Endometrial microvascular endothelial cells (primary cell): ENCODE measurements around the gene SGSH. TPM values are rescaled to one million over a fixed set of nuclear protein-coding genes. Genes with fewer than 3 reads are reported as not detected.
"Not testable (repeated sequence)": the region's sequence is repeated elsewhere in the genome, so short reads cannot be mapped to it uniquely, and the experiment has no call there.

ENCODE experiments used
- in situ Hi-C: cut with HindIII; loops from 2 replicates; pipeline ENCODE4 v1.10.0; 2017; ENCODE audit warnings: low sequenced_read_pairs, low pct_unique_long_range_greater_than_20kb; ENCODE audit errors: inconsistent ontology term
- total RNA-seq: library from RNA; depleted of rRNA; stranded (reverse); fragments of >200 nt; gene quantifications from one replicate; pipeline ENCODE4 v1.2.3, GENCODE V29; 2015; ENCODE audit errors: inconsistent ontology term

Gene SGSH
- total RNA-seq, 1 donor from 2014 or later, result 60.3 TPM

GRCh38 chr17:80254396-80255251 is 34.5 kb upstream of the SGSH start:
- in situ Hi-C loops, result no loop called here

DNA sequence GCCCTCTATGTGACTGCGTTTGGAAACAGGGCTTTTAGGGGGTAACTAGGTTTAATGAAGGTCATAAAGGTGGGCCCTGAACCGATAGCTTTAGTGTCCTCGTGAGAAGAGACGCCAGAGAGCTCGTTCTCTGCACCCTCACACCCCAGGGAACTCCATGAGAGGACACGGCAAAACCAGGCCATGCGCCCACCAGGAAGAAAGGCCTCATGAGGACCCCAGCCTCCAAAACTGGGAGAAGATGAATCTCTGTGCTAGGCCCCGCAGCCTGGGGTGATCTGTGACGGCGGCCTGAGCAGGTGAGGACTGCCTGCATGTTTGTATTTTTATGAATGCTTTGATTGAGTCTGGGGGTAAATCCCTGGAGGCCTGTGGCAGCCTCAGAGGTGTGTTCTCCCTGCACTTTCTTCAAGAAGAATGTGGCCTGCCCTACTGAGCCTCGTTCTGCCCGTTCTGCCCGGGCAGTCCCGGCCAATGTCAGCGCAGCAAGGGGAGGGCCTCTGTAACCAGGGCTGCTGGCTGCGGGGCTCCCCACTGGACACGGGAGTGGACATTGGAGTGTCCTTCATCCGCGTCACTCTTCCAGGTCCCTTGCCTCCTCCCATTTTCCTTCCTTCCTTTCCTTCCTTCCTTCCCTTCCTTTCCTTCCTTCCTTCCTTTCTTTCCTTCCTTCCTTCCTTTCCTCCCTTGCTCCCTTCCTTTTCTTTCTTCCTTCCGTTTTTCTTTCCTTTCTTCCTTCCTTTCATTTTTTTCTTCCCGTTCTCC is 33.7 kb upstream of the SGSH start:
- in situ Hi-C loops, result no loop called here

GRCh38 chr17:80252871-80253270 is 32.7 kb upstream of the SGSH start:
- in situ Hi-C loops, result no loop called here

- in situ Hi-C loops, result no loop called here
Observed at GRCh38 chr17:80251966-80252365, 31.8 kb upstream of the SGSH start.

DNA sequence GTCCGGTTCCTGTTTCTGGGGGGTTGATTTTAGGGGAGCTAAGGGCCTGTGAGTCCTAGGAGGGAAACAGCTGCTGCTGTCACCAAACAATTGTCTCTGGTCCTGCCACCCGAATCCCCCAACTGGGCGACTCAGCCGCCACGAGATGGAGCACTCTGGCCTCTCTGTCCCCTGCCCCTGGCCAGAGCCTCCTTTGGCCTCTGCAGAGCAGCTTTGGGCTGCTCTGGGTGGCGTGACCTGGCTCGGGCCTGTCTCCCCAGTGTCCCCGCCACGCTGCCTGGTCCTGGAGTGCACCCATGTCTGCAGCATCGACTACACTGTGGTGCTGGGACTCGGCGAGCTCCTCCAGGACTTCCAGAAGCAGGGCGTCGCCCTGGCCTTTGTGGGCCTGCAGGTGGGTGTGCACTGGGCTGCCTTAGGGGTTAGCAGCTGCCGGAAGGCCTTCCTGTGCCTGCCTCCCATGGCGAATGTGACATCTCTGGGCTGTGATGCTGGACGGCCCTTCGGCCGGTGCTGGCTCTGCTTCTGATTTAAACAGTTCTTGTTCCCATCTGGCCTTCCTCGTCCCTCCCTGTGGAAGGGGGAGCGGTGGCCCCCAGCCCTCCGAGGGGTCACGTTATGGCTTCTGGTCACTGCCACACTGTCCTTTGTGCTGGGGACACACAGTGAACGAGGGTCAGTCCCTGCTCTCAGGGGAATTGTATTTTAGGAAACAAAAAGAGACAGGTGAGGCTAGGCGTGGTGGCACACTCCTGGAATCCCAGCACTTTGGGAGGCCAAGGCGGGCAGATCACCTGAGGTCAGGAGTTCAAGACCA is 29.0 kb upstream of the SGSH start:
- in situ Hi-C loops, result no loop called here

GRCh38 chr17:80248001-80248893 is 28.1 kb upstream of the SGSH start:
- in situ Hi-C loops, result no loop called here

DNA sequence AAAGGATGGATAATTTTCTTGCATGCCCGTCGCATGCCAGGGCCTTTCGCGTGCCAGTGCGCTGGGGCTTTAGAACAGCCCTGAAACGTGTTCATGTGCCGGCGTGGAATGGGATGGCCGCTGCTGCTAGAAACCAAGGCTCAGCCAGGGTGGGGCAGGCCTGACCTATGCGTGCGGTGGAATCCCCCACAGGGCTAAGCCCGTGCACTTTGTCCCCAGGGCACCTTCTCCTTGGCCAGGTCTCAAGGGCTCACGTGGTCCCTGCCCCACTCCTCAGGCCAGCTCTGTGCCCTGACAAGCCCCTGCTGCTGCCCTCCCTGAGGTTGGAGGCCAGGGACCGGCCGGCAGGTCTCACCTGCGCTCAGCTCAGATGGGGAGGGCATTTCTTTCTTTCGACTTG is 27.4 kb upstream of the SGSH start:
- in situ Hi-C loops, result no loop called here

DNA sequence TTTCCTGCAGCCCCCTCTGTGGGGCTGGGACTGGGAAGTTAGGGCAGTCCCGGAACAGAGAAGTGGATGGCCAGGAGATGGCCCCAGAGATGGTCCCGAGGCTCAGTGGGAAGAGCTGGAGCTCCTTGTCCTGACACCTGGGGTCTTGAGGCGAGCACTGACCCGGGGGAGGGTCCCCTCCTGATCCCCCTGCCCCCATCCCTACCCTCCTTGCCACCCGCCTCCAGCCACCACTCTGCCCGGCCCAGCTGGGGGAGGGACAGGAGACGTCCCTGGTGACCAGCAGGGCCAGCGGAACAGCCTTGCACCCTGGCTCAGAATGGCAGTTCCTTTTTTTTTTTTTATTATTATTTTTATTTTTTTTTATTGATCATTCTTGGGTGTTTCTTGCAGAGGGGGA is 26.6 kb upstream of the SGSH start:
- in situ Hi-C loops, result no loop called here

DNA sequence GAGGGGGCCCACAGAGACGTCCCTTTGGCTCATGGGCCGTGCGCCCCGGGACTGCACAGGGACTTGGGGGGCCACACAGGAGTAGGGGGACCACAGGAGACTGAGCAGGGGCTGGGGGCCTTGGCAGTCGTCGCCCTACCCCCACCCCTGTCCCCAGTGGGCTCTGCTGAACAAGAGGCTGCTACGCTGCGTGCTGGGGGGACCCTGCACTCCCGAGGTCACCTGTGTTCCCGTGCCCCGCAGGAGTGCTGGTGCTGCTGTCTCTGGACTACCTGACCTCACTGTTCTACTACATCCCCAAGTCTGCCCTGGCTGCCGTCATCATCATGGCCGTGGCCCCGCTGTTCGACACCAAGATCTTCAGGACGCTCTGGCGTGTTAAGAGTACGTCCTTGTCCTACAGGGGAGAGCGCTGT is 26.1 kb upstream of the SGSH start:
- in situ Hi-C loops, result no loop called here

DNA sequence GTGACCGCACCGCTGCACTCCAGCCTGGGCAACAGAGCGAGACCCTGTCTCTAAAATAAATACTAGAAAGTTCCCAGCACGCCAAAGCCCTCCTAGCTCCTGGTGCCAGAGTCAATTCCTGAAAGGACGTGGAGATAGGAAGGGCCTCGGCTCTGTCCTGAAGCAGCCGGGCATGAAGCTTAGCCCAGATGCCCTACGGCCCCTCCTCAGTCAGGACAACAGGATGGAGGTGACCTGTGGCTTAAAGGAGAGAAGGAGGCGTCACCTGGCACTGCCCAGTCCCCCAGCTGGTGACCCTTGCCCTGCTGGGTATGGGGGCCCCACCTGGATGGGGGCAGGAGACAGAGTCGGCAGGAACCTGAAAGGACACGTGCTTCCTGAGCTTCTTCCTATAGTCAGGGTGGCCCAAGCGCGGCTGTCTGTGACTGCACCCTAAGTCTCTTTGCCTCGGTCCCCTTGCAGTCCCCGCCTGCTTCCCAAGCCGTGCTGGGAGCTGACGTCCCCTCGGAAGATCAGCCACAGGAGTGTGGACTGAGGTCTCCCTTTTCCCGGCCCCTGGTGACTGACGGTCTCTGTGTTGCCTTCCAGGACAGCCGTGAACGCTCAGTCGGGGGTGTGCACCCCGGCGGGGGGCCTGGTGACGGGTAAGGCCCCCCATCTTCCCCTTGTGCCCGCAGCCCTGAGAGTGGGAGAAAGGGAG is 25.6 kb upstream of the SGSH start:
- in situ Hi-C loops, result no loop called here

GRCh38 chr17:80244871-80245509 is 24.9 kb upstream of the SGSH start:
- in situ Hi-C loops, result no loop called here

DNA sequence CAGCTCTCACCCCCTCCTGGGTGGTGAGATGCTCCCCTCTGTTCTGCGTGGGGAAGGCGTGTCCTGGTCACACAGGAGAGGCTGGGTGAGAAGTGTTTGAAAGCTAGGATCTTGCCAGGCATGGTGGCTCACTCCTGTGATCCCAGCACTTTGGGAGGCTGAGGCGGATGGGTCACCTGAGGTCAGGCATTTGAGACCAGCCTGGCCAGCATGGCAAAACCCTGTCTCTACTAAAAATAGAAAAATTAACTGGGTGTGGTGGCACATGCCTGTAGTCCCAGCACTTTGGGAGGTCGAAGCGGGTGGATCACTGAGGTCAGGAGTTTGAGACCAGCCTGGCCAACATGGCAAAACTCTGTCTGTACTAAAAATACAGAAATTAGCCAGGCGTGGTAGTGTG is 24.3 kb upstream of the SGSH start:
- in situ Hi-C loops, result not testable (repeated sequence)

DNA sequence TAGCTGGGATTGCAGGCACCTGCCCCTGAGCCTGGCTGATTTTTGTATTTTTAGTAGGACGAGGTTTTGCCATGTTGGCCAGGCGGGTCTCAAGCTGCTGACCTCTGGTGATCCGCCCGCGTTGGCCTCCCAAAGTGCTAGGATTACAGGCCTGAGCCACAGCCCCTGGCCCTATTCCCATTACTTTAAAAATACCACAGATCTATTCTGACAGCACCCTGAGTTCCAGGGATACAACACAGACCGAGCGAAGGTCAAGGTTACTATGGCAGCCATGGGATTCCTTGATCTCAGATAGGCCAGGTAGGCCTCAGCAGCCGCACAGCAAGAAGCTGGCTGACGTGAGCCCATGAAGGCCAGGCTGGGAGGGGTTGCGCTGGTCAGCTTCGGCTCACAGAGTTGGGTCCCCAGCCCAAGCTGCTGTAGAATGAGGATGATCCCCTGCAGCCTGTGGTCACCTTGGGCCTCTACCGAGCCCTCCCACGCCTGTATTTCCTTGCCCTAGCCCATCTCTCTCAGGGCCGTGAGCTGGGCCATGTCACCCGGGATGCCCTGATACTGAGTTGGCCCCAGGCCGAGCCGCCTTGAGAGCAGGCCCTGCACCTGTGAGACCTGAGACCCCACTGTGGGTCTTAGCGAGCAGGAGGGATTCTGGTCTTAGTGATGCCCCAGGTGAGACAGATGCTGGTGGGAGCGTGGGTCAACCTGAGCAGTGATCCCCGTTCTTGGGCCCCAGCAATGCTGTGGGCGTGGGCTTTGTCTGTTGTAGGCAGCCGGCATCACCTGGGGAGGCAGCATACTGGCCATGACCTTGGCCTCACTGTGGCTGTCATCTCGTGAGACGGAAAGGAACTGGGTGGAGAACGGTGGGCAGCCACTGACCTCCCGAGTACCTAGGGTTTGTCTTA is 23.6 kb upstream of the SGSH start:
- in situ Hi-C loops, result no loop called here

DNA sequence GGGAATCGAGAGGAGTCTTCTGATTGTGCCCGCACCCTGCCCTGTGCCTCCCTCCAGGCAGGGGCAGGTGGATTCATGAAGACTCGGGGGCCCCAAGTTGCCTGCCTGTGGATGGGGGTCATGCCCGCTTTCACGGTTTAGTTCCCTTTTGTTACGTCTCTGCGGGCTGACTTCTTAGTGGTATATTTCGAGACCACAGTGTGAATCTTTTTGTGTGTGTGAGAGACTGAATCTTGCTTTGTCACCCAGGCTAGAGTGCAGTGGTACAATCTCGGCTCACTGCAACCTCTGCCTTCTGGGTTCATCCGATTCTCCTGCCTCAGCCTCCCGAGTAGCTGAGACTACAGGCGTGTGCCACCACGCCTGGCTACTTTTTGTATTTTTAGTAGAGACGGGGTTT is 22.4 kb upstream of the SGSH start:
- in situ Hi-C loops, result no loop called here

DNA sequence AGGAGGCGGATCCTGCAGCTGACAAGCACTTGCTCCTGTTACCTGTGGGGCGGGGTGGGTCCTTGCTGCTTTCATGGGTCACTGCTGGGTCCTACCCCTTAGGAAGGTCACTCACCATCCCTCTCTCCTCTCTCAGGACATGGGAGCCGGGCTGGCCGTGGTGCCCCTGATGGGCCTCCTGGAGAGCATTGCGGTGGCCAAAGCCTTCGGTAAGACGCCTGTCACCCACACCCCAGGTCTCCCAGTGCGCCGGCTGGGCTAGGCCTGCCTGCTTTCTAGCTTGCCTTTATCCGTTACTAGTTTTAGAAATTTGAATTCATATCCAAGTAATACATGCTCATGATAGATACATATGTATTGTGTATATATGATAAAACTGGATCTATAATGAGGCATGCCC is 17.3 kb upstream of the SGSH start:
- in situ Hi-C loops, result no loop called here

DNA sequence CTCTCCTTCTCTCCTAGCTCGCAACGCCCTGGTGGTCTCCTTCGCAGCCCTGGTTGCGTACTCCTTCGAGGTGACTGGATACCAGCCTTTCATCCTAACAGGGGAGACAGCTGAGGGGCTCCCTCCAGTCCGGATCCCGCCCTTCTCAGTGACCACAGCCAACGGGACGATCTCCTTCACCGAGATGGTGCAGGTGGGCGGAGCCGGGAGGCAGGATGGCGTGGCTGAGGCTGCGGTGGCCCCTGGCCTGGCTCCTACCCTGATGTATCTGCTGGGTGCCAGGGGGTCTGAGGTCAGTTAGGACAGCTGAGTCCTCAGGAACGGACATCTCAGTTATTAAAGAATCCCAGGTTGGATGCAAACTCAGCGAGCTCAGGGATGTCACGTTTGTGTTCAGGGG is 16.8 kb upstream of the SGSH start:
- in situ Hi-C loops, result no loop called here

DNA sequence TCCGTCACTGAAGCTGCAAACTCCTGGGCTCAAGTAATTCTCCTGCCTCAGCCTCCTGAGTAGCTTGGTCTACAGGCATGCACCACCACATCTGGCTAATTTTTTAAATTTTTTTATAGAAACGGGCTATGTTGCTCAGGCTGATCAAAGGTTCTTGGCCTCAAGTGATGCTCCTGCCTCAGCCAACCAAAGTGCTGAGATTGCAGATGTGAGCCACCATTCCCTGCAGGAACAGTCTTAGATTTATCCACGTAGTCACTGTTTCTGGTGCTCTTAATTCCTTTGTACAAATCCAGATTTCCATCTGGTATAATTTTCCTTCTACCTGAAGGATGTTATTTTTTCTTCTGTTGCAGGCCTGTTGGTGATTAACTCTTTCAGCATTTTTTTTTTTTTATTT is 13.1 kb upstream of the SGSH start:
- in situ Hi-C loops, result no loop called here
